Measurements from ENCODE around the gene MAST4.

The MAST4 gene

GRCh38 chr5:66960369-66961137, 364.4 kb downstream of the MAST4 start:
- H3K27me3 ChIP-seq (ENCODE audit: control insufficient read depth, low read length), result no peaks in the 10 kb centered on the region; the same call in 1 of the 2 replicates
- no peak overlapping the region for H3K27ac ChIP-seq (ENCODE audit: low read depth, low read length)
- no peak for TF ChIP-seq EZH2phosphoT487 (IDR thresholded peaks at IDR 0.05; ENCODE audit: borderline replicate concordance, low read length)
- TF ChIP-seq, protein P1, sequence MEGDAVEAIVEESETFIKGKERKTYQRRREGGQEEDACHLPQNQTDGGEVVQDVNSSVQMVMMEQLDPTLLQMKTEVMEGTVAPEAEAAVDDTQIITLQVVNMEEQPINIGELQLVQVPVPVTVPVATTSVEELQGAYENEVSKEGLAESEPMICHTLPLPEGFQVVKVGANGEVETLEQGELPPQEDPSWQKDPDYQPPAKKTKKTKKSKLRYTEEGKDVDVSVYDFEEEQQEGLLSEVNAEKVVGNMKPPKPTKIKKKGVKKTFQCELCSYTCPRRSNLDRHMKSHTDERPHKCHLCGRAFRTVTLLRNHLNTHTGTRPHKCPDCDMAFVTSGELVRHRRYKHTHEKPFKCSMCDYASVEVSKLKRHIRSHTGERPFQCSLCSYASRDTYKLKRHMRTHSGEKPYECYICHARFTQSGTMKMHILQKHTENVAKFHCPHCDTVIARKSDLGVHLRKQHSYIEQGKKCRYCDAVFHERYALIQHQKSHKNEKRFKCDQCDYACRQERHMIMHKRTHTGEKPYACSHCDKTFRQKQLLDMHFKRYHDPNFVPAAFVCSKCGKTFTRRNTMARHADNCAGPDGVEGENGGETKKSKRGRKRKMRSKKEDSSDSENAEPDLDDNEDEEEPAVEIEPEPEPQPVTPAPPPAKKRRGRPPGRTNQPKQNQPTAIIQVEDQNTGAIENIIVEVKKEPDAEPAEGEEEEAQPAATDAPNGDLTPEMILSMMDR (IDR thresholded peaks at IDR 0.05; ENCODE audit: low read depth, low read length, poor library complexity, severe bottlenecking), result no peak
- H3K9me3 ChIP-seq (ENCODE audit: control insufficient read depth, insufficient read depth, low read length), result no peaks in the 10 kb centered on the region
- no peaks in the 10 kb centered on the region for H3K9me2 ChIP-seq (replicated peaks; ENCODE audit: control insufficient read depth, low read length)
- no peaks in the 10 kb centered on the region for H3K4me1 ChIP-seq (ENCODE audit: control insufficient read depth, low read length)
- no peak overlapping the region for H3K4me3 ChIP-seq (ENCODE audit: low read length)
- no peaks in the 10 kb centered on the region for H4K20me1 ChIP-seq (ENCODE audit: control insufficient read depth, insufficient read depth, low read depth, low read length)
- H3K79me2 ChIP-seq (ENCODE audit: control insufficient read depth, low read length), result no peaks in the 10 kb centered on the region
- no peak overlapping the region for H3K4me2 ChIP-seq (ENCODE audit: low read length)
- no peaks in the 10 kb centered on the region for H3K36me3 ChIP-seq (ENCODE audit: control insufficient read depth, low read length)
- no peaks in the 10 kb centered on the region for H3F3A ChIP-seq (ENCODE audit: control insufficient read depth, insufficient read depth)

GRCh38 chr5:66963559-66963971, 367.4 kb downstream of the MAST4 start:
- no peak overlapping the region for H3K4me2 ChIP-seq (ENCODE audit: low read length)
- no peaks in the 10 kb centered on the region for H3K36me3 ChIP-seq (ENCODE audit: control insufficient read depth, low read length)
- H3K4me3 ChIP-seq (ENCODE audit: low read length), result no peak overlapping the region
- no peaks in the 10 kb centered on the region for H3K4me1 ChIP-seq (ENCODE audit: control insufficient read depth, low read length)
- no peak for TF ChIP-seq EZH2phosphoT487 (IDR thresholded peaks at IDR 0.05; ENCODE audit: borderline replicate concordance, low read length)
- TF ChIP-seq, protein P1 (IDR thresholded peaks at IDR 0.05; ENCODE audit: low read depth, low read length, poor library complexity, severe bottlenecking), result no peak
- no peak overlapping the region for H3K27ac ChIP-seq (ENCODE audit: low read depth, low read length)
- no peaks in the 10 kb centered on the region for H3K79me2 ChIP-seq (ENCODE audit: control insufficient read depth, low read length)
- no peaks in the 10 kb centered on the region for H3F3A ChIP-seq (ENCODE audit: control insufficient read depth, insufficient read depth)
- H3K27me3 ChIP-seq (ENCODE audit: control insufficient read depth, low read length), result no peaks in the 10 kb centered on the region
- H3K9me3 ChIP-seq (ENCODE audit: control insufficient read depth, insufficient read depth, low read length), result no peaks in the 10 kb centered on the region
- H3K9me2 ChIP-seq (replicated peaks; ENCODE audit: control insufficient read depth, low read length), result no peaks in the 10 kb centered on the region
- no peaks in the 10 kb centered on the region for H4K20me1 ChIP-seq (ENCODE audit: control insufficient read depth, insufficient read depth, low read depth, low read length)

- H3K9me3 ChIP-seq (ENCODE audit: control insufficient read depth, insufficient read depth, low read length), result no peaks in the 10 kb centered on the region
- TF ChIP-seq EZH2phosphoT487 (IDR thresholded peaks at IDR 0.05; ENCODE audit: borderline replicate concordance, low read length), result no peak
- TF ChIP-seq, protein P1 (IDR thresholded peaks at IDR 0.05; ENCODE audit: low read depth, low read length, poor library complexity, severe bottlenecking), result no peak
Measured at GRCh38 chr5:66966439-66966838, 370.2 kb downstream of the MAST4 start.

More at GRCh38 chr5:66966439-66966838, 370.2 kb downstream of the MAST4 start:
- Histone ChIP-seq H3K4me1 (ENCODE audit: control insufficient read depth, low read length) (no peaks in the 10 kb centered on the region), H3K4me3 (ENCODE audit: low read length) (no peak overlapping the region), H3K9me2 (replicated peaks; ENCODE audit: control insufficient read depth, low read length) (no peaks in the 10 kb centered on the region), H3K4me2 (ENCODE audit: low read length) (no peak overlapping the region), H3F3A (ENCODE audit: control insufficient read depth, insufficient read depth) (no peaks in the 10 kb centered on the region), H4K20me1 (ENCODE audit: control insufficient read depth, insufficient read depth, low read depth, low read length) (no peaks in the 10 kb centered on the region), H3K27ac (ENCODE audit: low read depth, low read length) (no peak overlapping the region), H3K27me3 (ENCODE audit: control insufficient read depth, low read length) (no peaks in the 10 kb centered on the region), H3K36me3 (ENCODE audit: control insufficient read depth, low read length) (no peaks in the 10 kb centered on the region), H3K79me2 (ENCODE audit: control insufficient read depth, low read length) (no peaks in the 10 kb centered on the region)

Measured in DOHH2 (cell line).